ENCODE results near the gene CDC42EP5. TPM values are rescaled to one million over a fixed set of nuclear protein-coding genes. Genes with fewer than 3 reads are reported as not detected.

Gene CDC42EP5
- total and polyA plus RNA-seq, 4 donors, result 0.28 to 2.2 (median 0.84) TPM; not detected in 1

DNA sequence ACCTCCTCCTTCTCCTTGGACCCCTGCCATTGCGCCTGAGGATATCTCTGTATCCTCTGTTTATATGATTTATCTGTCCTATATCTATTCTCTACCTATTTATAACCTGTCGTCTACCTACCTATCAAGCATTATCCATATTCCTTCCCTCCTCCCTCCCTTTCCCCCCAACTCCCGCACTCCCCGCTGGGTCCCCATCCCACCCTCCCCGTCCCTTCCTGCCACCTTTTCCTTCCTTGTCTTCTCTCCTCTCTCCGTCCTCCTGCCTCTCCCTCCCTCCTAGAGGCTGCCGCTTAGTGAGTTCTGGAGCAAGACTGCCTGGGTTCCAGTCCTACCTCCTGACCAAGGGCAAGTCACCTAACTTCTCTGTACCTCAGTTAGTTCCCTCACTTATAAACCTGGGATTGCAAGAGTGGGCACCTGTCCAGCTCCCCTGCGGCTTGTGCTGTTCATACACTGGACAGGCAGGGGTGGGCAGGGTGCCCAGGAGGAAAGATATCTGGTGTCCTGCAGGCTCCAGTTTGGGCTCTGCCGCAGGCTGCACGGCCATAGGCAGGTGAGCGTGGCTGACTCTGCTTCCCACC is 41.7 kb downstream of the CDC42EP5 start:
- H3K27ac ChIP-seq (ENCODE audit: low read depth in 1 of 2, low read length in 2 of 2), result no peak overlapping the region
- DNase-seq (ENCODE audit: low spot score), result no peak

DNA sequence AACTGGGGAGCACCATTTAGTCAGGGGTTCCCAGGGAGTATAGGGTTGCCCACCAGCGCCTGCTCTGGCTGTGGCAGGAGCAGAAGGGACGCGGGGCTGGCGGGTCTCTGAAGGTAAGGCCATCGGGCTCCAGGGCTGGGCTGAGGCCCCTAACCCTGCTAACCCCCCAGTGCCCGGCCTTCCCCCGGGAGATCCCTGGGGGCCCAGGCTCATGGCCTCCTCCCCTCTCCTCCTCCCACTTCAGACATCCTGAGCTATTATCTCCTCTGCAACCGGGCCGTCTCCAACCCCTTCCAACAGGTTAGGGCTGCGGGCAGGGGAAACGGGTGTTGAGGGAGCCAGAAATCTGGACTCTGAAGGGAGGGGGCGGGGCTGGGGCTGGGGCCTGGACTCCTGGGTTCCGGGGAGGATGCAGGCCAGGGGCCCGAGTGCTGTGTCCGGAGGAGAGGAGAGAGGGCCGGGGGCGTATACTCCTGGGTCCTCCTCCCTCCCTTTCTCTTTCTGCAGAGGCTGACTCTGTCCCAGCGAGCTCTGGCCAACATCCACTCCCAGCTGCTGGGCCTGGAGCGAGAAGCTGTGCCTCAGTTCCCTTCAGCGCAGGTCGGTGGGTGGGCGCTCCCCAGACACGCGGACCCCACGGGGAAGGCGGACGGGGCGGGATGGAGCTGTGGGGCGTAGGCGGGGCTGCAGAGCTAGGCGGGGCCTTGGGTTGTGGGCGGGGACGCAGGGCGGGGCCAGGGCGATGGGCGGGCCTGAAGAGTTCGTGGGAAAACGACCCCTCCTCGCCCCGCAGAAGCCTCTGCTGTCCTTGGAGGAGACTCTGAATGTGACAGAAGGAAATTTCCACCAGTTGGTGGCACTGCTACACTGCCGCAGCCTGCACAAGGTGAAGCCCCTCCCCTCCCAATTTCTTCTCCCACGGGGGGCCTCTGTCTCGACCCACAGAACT is 42.5 kb downstream of the CDC42EP5 start:
- TF ChIP-seq RXRA (IDR thresholded peaks at IDR 0.05) (no peak), FOXA1 (IDR thresholded peaks at IDR 0.05) (no peak), NR2F2 (IDR thresholded peaks at IDR 0.05) (no peak), RAD21 (IDR thresholded peaks at IDR 0.05) (peak in 1 of 2 donors; percentile 12), TAF1 (conservative IDR thresholded peaks at IDR 0.05) (no peak)
- TF ChIP-seq, protein P1, sequence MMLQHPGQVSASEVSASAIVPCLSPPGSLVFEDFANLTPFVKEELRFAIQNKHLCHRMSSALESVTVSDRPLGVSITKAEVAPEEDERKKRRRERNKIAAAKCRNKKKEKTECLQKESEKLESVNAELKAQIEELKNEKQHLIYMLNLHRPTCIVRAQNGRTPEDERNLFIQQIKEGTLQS (IDR thresholded peaks at IDR 0.05), result no peak
- TF ChIP-seq, protein P2, sequence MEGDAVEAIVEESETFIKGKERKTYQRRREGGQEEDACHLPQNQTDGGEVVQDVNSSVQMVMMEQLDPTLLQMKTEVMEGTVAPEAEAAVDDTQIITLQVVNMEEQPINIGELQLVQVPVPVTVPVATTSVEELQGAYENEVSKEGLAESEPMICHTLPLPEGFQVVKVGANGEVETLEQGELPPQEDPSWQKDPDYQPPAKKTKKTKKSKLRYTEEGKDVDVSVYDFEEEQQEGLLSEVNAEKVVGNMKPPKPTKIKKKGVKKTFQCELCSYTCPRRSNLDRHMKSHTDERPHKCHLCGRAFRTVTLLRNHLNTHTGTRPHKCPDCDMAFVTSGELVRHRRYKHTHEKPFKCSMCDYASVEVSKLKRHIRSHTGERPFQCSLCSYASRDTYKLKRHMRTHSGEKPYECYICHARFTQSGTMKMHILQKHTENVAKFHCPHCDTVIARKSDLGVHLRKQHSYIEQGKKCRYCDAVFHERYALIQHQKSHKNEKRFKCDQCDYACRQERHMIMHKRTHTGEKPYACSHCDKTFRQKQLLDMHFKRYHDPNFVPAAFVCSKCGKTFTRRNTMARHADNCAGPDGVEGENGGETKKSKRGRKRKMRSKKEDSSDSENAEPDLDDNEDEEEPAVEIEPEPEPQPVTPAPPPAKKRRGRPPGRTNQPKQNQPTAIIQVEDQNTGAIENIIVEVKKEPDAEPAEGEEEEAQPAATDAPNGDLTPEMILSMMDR (IDR thresholded peaks at IDR 0.05; ENCODE audit: low read depth, low read length, missing input control), result no peak
- TF ChIP-seq, protein P3, sequence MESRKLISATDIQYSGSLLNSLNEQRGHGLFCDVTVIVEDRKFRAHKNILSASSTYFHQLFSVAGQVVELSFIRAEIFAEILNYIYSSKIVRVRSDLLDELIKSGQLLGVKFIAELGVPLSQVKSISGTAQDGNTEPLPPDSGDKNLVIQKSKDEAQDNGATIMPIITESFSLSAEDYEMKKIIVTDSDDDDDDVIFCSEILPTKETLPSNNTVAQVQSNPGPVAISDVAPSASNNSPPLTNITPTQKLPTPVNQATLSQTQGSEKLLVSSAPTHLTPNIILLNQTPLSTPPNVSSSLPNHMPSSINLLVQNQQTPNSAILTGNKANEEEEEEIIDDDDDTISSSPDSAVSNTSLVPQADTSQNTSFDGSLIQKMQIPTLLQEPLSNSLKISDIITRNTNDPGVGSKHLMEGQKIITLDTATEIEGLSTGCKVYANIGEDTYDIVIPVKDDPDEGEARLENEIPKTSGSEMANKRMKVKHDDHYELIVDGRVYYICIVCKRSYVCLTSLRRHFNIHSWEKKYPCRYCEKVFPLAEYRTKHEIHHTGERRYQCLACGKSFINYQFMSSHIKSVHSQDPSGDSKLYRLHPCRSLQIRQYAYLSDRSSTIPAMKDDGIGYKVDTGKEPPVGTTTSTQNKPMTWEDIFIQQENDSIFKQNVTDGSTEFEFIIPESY (IDR thresholded peaks at IDR 0.05), result no peak
- TF ChIP-seq, protein P4, sequence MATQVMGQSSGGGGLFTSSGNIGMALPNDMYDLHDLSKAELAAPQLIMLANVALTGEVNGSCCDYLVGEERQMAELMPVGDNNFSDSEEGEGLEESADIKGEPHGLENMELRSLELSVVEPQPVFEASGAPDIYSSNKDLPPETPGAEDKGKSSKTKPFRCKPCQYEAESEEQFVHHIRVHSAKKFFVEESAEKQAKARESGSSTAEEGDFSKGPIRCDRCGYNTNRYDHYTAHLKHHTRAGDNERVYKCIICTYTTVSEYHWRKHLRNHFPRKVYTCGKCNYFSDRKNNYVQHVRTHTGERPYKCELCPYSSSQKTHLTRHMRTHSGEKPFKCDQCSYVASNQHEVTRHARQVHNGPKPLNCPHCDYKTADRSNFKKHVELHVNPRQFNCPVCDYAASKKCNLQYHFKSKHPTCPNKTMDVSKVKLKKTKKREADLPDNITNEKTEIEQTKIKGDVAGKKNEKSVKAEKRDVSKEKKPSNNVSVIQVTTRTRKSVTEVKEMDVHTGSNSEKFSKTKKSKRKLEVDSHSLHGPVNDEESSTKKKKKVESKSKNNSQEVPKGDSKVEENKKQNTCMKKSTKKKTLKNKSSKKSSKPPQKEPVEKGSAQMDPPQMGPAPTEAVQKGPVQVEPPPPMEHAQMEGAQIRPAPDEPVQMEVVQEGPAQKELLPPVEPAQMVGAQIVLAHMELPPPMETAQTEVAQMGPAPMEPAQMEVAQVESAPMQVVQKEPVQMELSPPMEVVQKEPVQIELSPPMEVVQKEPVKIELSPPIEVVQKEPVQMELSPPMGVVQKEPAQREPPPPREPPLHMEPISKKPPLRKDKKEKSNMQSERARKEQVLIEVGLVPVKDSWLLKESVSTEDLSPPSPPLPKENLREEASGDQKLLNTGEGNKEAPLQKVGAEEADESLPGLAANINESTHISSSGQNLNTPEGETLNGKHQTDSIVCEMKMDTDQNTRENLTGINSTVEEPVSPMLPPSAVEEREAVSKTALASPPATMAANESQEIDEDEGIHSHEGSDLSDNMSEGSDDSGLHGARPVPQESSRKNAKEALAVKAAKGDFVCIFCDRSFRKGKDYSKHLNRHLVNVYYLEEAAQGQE (IDR thresholded peaks at IDR 0.05), result no peak
- Histone ChIP-seq H3K27ac (ENCODE audit: low read depth in 1 of 2, low read length in 2 of 2) (no peak overlapping the region), H3K4me3 (ENCODE audit: low read depth in 1 of 3, low read length in 3 of 3) (peak overlapping the region in 1 of 3 donors; percentile 9), H3K9ac (ENCODE audit: low read depth in 1 of 2, low read length in 2 of 2) (no peak overlapping the region), H3K27me3 (ENCODE audit: control insufficient read depth in 4 of 4, insufficient read depth in 4 of 4, low read length in 3 of 4) (peaks cover 0 to 5% (median 2%) of the 10 kb centered on the region in 4 donors), H3K4me1 (ENCODE audit: control insufficient read depth in 4 of 4, insufficient read depth in 4 of 4, low read length in 3 of 4) (peaks cover 2 to 13% (median 11%) of the 10 kb centered on the region in 4 donors), H3K9me3 (ENCODE audit: control insufficient read depth in 4 of 4, low read length in 3 of 4) (no peaks in the 10 kb centered on the region), H3K36me3 (ENCODE audit: control insufficient read depth in 4 of 4, insufficient read depth in 3 of 4, low read depth in 1 of 4, low read length in 3 of 4) (no peaks in the 10 kb centered on the region)
- peak; percentile 61 for DNase-seq (ENCODE audit: low spot score)
- 9% methylated on average over 43 of the region's 43 CpGs for WGBS

More for the DNA sequence above, 41.7 kb downstream of the CDC42EP5 start:
- no peak for TF ChIP-seq GABPA (IDR thresholded peaks at IDR 0.05 in 1 of 2, conservative IDR thresholded peaks at IDR 0.05 in 1 of 2)
- TF ChIP-seq, protein P5, sequence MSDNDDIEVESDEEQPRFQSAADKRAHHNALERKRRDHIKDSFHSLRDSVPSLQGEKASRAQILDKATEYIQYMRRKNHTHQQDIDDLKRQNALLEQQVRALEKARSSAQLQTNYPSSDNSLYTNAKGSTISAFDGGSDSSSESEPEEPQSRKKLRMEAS (IDR thresholded peaks at IDR 0.05), result no peak
- Histone ChIP-seq H3K36me3 (ENCODE audit: control insufficient read depth in 4 of 4, insufficient read depth in 3 of 4, low read depth in 1 of 4, low read length in 3 of 4) (no peaks in the 10 kb centered on the region), H3K9me3 (ENCODE audit: control insufficient read depth in 4 of 4, low read length in 3 of 4) (no peaks in the 10 kb centered on the region), H3K9ac (ENCODE audit: low read depth in 1 of 2, low read length in 2 of 2) (no peak overlapping the region), H3K4me3 (ENCODE audit: low read depth in 1 of 3, low read length in 3 of 3) (no peak overlapping the region), H3K4me1 (ENCODE audit: control insufficient read depth in 4 of 4, insufficient read depth in 4 of 4, low read length in 3 of 4) (peaks cover 2 to 13% (median 11%) of the 10 kb centered on the region in 4 donors), H3K27me3 (ENCODE audit: control insufficient read depth in 4 of 4, insufficient read depth in 4 of 4, low read length in 3 of 4) (peaks cover 0 to 5% (median 2%) of the 10 kb centered on the region in 4 donors)
- 44% methylated on average over 11 of the region's 11 CpGs for WGBS
